Thyroid gland (tissue), 4 donors: ENCODE measurements around the gene MT4. TPM values are rescaled to one million over a fixed set of nuclear protein-coding genes. Genes with fewer than 3 reads are reported as not detected.

Experiments used
- DNase-seq, 2 donors: peaks; one replicate each; pipeline ENCODE4 v3.0.0-alpha.2; 2019
- H3K27ac ChIP-seq, 3 donors: fragments of 200-600 bp; sonication (generic); 1 replicate in 2 of 3; 2 replicates in 1 of 3; pipeline ENCODE4 v1.5.1; 2016 to 2019; ENCODE audit warnings: mild to moderate bottlenecking in 1 of 3, moderate library complexity in 1 of 3
- H3K27me3 ChIP-seq: fragments of 200-600 bp; sonication (generic); one replicate; pipeline ENCODE4 v1.5.1; 2019
- H3K36me3 ChIP-seq, 2 donors: fragments of 200-600 bp; sonication (generic); one replicate each; pipeline ENCODE4 v1.5.1; 2016 to 2019
- H3K4me1 ChIP-seq, 2 donors: fragments of 200-600 bp; sonication (generic); one replicate each; pipeline ENCODE4 v1.5.1; 2017 to 2019
- H3K4me3 ChIP-seq, 3 donors: fragments of 200-600 bp; sonication (generic); replicated peaks in 1 of 3; 1 replicate in 2 of 3; 2 replicates in 1 of 3; pipeline ENCODE4 v1.5.1; 2016; ENCODE audit warnings: mild to moderate bottlenecking in 1 of 3
- H3K9me3 ChIP-seq: fragments of 200-600 bp; sonication (generic); one replicate; pipeline ENCODE4 v1.5.1; 2017
- POLR2A ChIP-seq, 2 donors: fragments of 450-650 bp; IDR thresholded peaks; one replicate each; pipeline ENCODE4 v1.6.1; 2017; ENCODE audit warnings: antibody characterized with exemption in 2 of 2, mild to moderate bottlenecking in 2 of 2, moderate library complexity in 1 of 2
- WGBS, 2 donors: methylation state at CpG; one replicate each; pipeline ENCODE4 v1.1.5; 2017; 5-methylcytosine and 5-hydroxymethylcytosine counted together
- intact Hi-C: fragments of 100-400 bp; cut with DNase I; formaldehyde crosslinking; loops from one replicate; pipeline ENCODE4 v1.15.1; 2023
- total RNA-seq, 4 donors: library from RNA; depleted of rRNA; stranded (reverse); fragments of >200 nt; gene quantifications; one replicate each; pipeline ENCODE4 v1.2.3, GENCODE V29; 2016
- TF ChIP-seq, protein P1 (sequence below), 6 experiments: fragments of 200-600 bp in 3 of 6; fragments of 450-650 bp in 3 of 6; sonication (generic) in 3 of 6; IDR thresholded peaks; one replicate each; pipeline ENCODE4 v1.5.1; 2016 to 2019; ENCODE audit warnings: antibody characterized with exemption in 6 of 6, mild to moderate bottlenecking in 2 of 6, inconsistent platforms in 1 of 6, moderate library complexity in 1 of 6

MT4 gene
- total RNA-seq, 4 donors from 2014 or later = not detected

DNA sequence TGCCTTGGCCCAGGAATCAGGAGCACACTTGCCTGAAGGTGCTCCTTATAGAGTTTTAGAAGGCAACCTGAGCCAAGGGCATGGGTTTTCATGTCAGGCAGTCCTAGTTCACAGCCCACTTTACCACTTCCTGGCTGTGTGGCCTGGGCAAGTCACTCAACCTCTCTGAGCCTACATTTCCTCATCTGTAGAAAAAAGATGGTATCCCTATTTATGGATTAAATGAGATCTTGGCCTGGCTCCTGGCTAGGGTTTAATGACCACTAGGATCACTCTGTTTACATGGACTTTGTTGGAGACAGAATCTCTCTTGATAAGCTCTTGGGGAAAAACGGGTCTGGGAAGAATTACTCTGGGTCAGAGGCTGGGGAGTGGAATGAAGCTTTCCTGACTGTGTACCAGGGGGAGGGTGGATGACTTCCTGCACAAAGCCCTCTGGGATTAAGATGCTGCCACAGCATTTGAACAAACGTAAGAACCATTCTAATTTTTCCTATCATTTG, 45.8 kb downstream of the MT4 start:
- peak overlapping the region; percentile 89 to 98 (median 97) for H3K27ac ChIP-seq
- DNase-seq = no peak
- peak overlapping the region in 1 of 3 donors; percentile 64 for H3K4me3 ChIP-seq
- no peaks in the 10 kb centered on the region for H3K27me3 ChIP-seq
- intact Hi-C loops = no loop called here
- H3K4me1 ChIP-seq = peaks cover 46 to 47% of the 10 kb centered on the region in 2 donors
- WGBS, 2 donors = 65 to 71% methylated on average over 2 of the region's 2 CpGs
- no peaks in the 10 kb centered on the region for H3K9me3 ChIP-seq
- no peaks in the 10 kb centered on the region for H3K36me3 ChIP-seq
- TF ChIP-seq POLR2A (IDR thresholded peaks at IDR 0.05) = no peak
- TF ChIP-seq, protein P1, sequence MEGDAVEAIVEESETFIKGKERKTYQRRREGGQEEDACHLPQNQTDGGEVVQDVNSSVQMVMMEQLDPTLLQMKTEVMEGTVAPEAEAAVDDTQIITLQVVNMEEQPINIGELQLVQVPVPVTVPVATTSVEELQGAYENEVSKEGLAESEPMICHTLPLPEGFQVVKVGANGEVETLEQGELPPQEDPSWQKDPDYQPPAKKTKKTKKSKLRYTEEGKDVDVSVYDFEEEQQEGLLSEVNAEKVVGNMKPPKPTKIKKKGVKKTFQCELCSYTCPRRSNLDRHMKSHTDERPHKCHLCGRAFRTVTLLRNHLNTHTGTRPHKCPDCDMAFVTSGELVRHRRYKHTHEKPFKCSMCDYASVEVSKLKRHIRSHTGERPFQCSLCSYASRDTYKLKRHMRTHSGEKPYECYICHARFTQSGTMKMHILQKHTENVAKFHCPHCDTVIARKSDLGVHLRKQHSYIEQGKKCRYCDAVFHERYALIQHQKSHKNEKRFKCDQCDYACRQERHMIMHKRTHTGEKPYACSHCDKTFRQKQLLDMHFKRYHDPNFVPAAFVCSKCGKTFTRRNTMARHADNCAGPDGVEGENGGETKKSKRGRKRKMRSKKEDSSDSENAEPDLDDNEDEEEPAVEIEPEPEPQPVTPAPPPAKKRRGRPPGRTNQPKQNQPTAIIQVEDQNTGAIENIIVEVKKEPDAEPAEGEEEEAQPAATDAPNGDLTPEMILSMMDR (IDR thresholded peaks at IDR 0.05) = no peak

DNA sequence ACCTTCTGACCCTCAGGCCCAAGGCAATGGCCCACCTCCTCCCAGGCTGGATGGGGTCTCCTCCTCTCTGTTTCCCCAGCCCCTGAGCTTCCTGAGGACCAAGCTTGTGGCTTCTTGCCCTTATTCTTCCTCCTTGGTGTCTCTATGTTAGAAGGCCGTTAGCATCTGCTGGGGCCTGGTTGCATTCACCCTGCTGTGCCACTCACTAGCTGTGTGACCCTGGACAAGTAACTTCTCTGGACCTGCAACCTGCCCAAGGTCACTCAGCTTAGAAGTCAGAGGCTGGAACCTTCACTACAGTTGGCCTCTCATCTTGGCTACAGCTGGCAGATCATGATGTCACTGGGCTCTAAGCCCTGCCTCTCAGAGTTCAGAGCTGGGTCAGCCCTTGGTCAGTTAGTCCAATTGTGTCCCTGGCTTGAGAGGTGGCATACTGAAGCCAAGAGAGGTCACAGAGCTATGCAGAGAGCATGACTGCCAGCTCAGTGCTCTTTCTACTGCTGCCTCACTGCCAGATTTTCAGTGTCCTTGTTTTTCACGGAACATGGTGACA, 46.5 kb downstream of the MT4 start:
- Histone ChIP-seq H3K27ac (peak overlapping the region; percentile 61 to 97 (median 89)), H3K4me1 (peaks cover 39 to 40% of the 10 kb centered on the region in 2 donors), H3K9me3 (no peaks in the 10 kb centered on the region), H3K4me3 (no peak overlapping the region), H3K36me3 (no peaks in the 10 kb centered on the region), H3K27me3 (no peaks in the 10 kb centered on the region)
- intact Hi-C loops = no loop called here
- peak; percentile 60 to 69 for DNase-seq
- 36 to 54% methylated on average over 2 of the region's 2 CpGs for WGBS, 2 donors
- TF ChIP-seq, protein P1 (IDR thresholded peaks at IDR 0.05) = no peak
- TF ChIP-seq POLR2A (IDR thresholded peaks at IDR 0.05) = no peak

DNA sequence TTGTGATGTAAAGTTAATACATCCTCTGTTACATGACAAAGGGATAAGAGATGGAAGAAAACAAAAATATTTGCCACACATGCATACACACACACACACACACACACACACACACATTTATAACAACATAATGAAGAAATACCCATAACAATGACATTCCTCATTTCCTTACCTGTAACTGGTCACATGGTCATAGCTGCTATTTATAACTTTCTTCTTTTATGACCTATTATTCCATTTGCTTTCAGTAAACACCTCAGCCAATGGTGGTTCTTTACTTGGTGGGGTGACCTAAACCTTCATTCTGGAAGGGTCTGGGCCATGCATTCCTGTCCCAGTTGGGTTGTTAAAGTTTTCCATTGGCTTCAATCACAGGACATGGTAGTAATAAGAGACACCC, 48.8 kb downstream of the MT4 start:
- Histone ChIP-seq H3K9me3 (no peaks in the 10 kb centered on the region), H3K36me3 (no peaks in the 10 kb centered on the region), H3K4me1 (peaks cover 31 to 42% of the 10 kb centered on the region in 2 donors), H3K27me3 (no peaks in the 10 kb centered on the region), H3K4me3 (no peak overlapping the region), H3K27ac (no peak overlapping the region)
- TF ChIP-seq, protein P1 (IDR thresholded peaks at IDR 0.05) = no peak
- no peak for TF ChIP-seq POLR2A (IDR thresholded peaks at IDR 0.05)
- intact Hi-C loops = no loop called here
- DNase-seq = no peak

DNA sequence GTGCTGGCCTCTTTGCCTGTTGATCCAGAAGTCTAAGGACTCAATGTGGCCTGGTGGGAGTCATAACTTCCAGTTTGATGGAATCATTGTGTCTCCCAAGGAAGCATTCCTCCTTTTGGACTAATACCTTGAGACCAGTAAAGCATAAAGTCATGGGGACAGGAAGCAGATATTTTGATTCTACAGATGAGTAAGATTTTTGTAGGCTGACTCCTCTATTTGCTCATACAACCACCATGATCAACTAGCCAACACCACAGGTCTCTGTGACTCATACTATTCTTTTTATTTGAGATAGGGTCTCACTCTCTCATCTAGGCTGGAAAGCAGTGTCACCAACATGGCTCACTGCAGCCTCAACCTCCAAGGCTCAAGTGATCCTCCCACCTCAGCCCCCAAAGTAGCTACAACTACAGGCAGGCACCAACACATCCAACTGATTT, 49.7 kb downstream of the MT4 start:
- H3K9me3 ChIP-seq = no peaks in the 10 kb centered on the region
- no peaks in the 10 kb centered on the region for H3K36me3 ChIP-seq
- H3K4me3 ChIP-seq = no peak overlapping the region
- H3K4me1 ChIP-seq = peaks cover 29 to 42% of the 10 kb centered on the region in 2 donors
- no peak for TF ChIP-seq POLR2A (IDR thresholded peaks at IDR 0.05)
- TF ChIP-seq, protein P1 (IDR thresholded peaks at IDR 0.05) = no peak
- H3K27ac ChIP-seq = no peak overlapping the region
- no peaks in the 10 kb centered on the region for H3K27me3 ChIP-seq
- intact Hi-C loops = no loop called here
- DNase-seq = no peak

DNA sequence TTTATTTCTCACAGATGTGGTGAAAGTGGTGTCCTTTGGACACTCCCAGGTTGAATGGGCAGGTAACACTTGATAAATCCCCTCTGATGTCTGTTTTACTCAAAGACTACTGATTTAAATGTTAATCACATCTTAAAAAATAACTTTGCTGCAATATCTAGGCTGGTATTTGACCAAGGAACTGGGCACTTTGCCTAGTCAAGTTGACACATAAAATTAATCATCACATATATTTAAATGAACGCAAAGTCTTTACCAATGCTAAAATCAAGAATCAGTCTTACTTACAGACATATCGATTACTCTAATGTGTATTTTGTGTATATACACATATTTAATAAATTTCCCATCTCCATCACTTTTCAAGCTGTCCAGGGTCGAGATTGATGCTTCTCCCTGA, 50.5 kb downstream of the MT4 start:
- 92 to 96% methylated on average over 3 of the region's 3 CpGs for WGBS, 2 donors

More for the DNA sequence above, 50.5 kb downstream of the MT4 start:
- Histone ChIP-seq H3K4me1 (peaks cover 21 to 37% of the 10 kb centered on the region in 2 donors), H3K4me3 (no peak overlapping the region), H3K27ac (no peak overlapping the region), H3K36me3 (no peaks in the 10 kb centered on the region), H3K27me3 (no peaks in the 10 kb centered on the region), H3K9me3 (no peaks in the 10 kb centered on the region)
- TF ChIP-seq, protein P1 (IDR thresholded peaks at IDR 0.05) = no peak
- no peak for TF ChIP-seq POLR2A (IDR thresholded peaks at IDR 0.05)
- intact Hi-C loops = no loop called here
- no peak for DNase-seq
